IMR-90 (cell line): ENCODE data around the gene PALLD. TPM values are rescaled to one million over a fixed set of nuclear protein-coding genes. Genes with fewer than 3 reads are reported as not detected.

Source experiments
- ATAC-seq: fragments of 200-7000 bp; cut with Tn5 transposase; 2 replicates; pipeline ENCODE4 v1.9.1; 2020; ENCODE audit warnings: low read depth, mild to moderate bottlenecking, moderate library complexity
- BruUV-seq: library from RNA; stranded (reverse); fragments of 400-500 nt; replicated peaks from 2 replicates; lab custom pipeline; 2021; lab: Mats Ljungman, UMichigan
- CTCF ChIA-PET: fragments of 300-600 bp; formaldehyde crosslinking; extraction: SDS; loops from one replicate; lab custom pipeline; 2021; ENCODE audit warnings: antibody characterized with exemption; lab: Yijun Ruan, JAX
- POLR2A ChIA-PET: fragments of 300-600 bp; sonication (Branson Sonifier 250); formaldehyde crosslinking; loops from one replicate; lab custom pipeline; 2022; ENCODE audit warnings: antibody characterized with exemption; ENCODE audit not compliant: unreplicated experiment; lab: Charles Lee
- DNase-seq: peaks from one replicate; pipeline ENCODE4 v3.0.0; 2013
- H2AFZ ChIP-seq: replicated peaks from 2 replicates; pipeline ENCODE3; 2013; ENCODE audit warnings: low read length, mild to moderate bottlenecking; ENCODE audit not compliant: poor library complexity
- H2AK5ac ChIP-seq: 2 replicates; pipeline ENCODE4 v1.6.1; 2013; ENCODE audit warnings: low read depth, low read length, inconsistent platforms
- H2AK9ac ChIP-seq: replicated peaks from 2 replicates; pipeline ENCODE3; 2013; ENCODE audit warnings: mild to moderate bottlenecking, low read depth, low read length, moderate library complexity; ENCODE audit not compliant: poor library complexity
- H2BK120ac ChIP-seq: 2 replicates; pipeline ENCODE4 v1.6.1; 2013; ENCODE audit warnings: low read depth, low read length, inconsistent platforms
- H2BK15ac ChIP-seq: 3 replicates; pipeline ENCODE4 v1.6.1; 2013; ENCODE audit warnings: low read depth, low read length, inconsistent platforms
- H2BK20ac ChIP-seq: 2 replicates; pipeline ENCODE4 v1.6.1; 2013; ENCODE audit warnings: low read depth, mild to moderate bottlenecking, inconsistent platforms, low read length, moderate library complexity
- H2BK5ac ChIP-seq: 2 replicates; pipeline ENCODE4 v1.6.1; 2013; ENCODE audit warnings: mild to moderate bottlenecking, low read depth, low read length, inconsistent platforms; ENCODE audit not compliant: poor library complexity, severe bottlenecking
- H3K14ac ChIP-seq: replicated peaks from 2 replicates; pipeline ENCODE4 v1.6.1; 2013; ENCODE audit warnings: low read depth, low read length, inconsistent platforms
- H3K18ac ChIP-seq: 2 replicates; pipeline ENCODE4 v1.6.1; 2013; ENCODE audit warnings: low read depth, low read length, control low read depth
- H3K23ac ChIP-seq: 2 replicates; pipeline ENCODE4 v1.6.1; 2013; ENCODE audit warnings: low read depth, low read length, inconsistent platforms
- H3K27ac ChIP-seq: 2 replicates; pipeline ENCODE4 v1.5.1; 2013; ENCODE audit warnings: mild to moderate bottlenecking, control low read depth, low read length; ENCODE audit not compliant: insufficient read depth
- H3K27me3 ChIP-seq: 2 replicates; pipeline ENCODE4 v1.6.1; 2013; ENCODE audit warnings: low read length; ENCODE audit not compliant: control insufficient read depth, insufficient read depth
- H3K36me3 ChIP-seq: 2 replicates; pipeline ENCODE4 v1.6.1; 2013; ENCODE audit warnings: low read length, mixed read lengths; ENCODE audit not compliant: control insufficient read depth, insufficient read depth
- H3K4ac ChIP-seq: 2 replicates; pipeline ENCODE4 v1.6.1; 2013; ENCODE audit warnings: low read depth, low read length, inconsistent platforms
- H3K4me1 ChIP-seq: 2 replicates; pipeline ENCODE4 v1.6.1; 2013; ENCODE audit warnings: low read length, mixed read lengths; ENCODE audit not compliant: control insufficient read depth, insufficient read depth
- H3K4me2 ChIP-seq: 2 replicates; pipeline ENCODE4 v1.6.1; 2013; ENCODE audit warnings: low read depth, mild to moderate bottlenecking, control low read depth, low read length, moderate library complexity
- H3K4me3 ChIP-seq: 2 replicates; pipeline ENCODE4 v1.5.1; 2013; ENCODE audit warnings: low read depth, mild to moderate bottlenecking, control low read depth, low read length, moderate library complexity; ENCODE audit not compliant: insufficient read depth
- H3K56ac ChIP-seq: 2 replicates; pipeline ENCODE4 v1.6.1; 2013; ENCODE audit warnings: low read length, inconsistent platforms; ENCODE audit not compliant: insufficient read depth; ENCODE audit errors: extremely low read depth
- H3K79me1 ChIP-seq, 2 experiments: 2 replicates each; pipeline ENCODE4 v1.6.1; 2013; ENCODE audit warnings: low read length in 2 of 2, inconsistent platforms in 1 of 2, low read depth in 1 of 2
- H3K9ac ChIP-seq: 2 replicates; pipeline ENCODE4 v1.6.1; 2013; ENCODE audit warnings: low read depth, low read length, control low read depth
- H3K9me1 ChIP-seq: 2 replicates; pipeline ENCODE4 v1.6.1; 2013; ENCODE audit warnings: low read length, inconsistent platforms; ENCODE audit not compliant: insufficient read depth
- H3K9me3 ChIP-seq: 2 replicates; pipeline ENCODE4 v1.6.1; 2013; ENCODE audit warnings: low read length; ENCODE audit not compliant: control insufficient read depth, insufficient read depth
- H4K20me1 ChIP-seq: 2 replicates; pipeline ENCODE4 v1.6.1; 2013; ENCODE audit warnings: low read length, inconsistent platforms; ENCODE audit not compliant: insufficient read depth
- H4K5ac ChIP-seq: 2 replicates; pipeline ENCODE4 v1.6.1; 2013; ENCODE audit warnings: mild to moderate bottlenecking, low read depth, low read length, control low read depth
- H4K8ac ChIP-seq, 2 experiments: 2 replicates each; pipeline ENCODE4 v1.6.1; 2013; ENCODE audit warnings: low read depth in 2 of 2, low read length in 2 of 2, control low read depth in 1 of 2, inconsistent platforms in 1 of 2
- H4K91ac ChIP-seq: 2 replicates; pipeline ENCODE4 v1.6.1; 2013; ENCODE audit warnings: low read depth, low read length, inconsistent platforms; ENCODE audit not compliant: insufficient read depth
- BHLHE40 ChIP-seq: fragments of 150-350 bp; IDR thresholded peaks from 2 replicates; pipeline ENCODE4 v1.6.1; 2016; ENCODE audit warnings: mild to moderate bottlenecking, low read depth, low read length
- FOS ChIP-seq: fragments of 150-350 bp; IDR thresholded peaks from 2 replicates; pipeline ENCODE4 v1.6.1; 2016; ENCODE audit warnings: low read depth, low read length
- MAFK ChIP-seq: IDR thresholded peaks from 2 replicates; pipeline ENCODE4 v1.6.1; 2012; ENCODE audit warnings: low read depth, low read length, improper control_type of control experiment
- NFE2L2 ChIP-seq: fragments of 150-350 bp; IDR thresholded peaks from 2 replicates; pipeline ENCODE4 v1.6.1; 2016; ENCODE audit warnings: low read depth, mild to moderate bottlenecking, low read length
- RCOR1 ChIP-seq: IDR thresholded peaks from 2 replicates; pipeline ENCODE4 v1.6.1; 2012; ENCODE audit warnings: mild to moderate bottlenecking, low read length, improper control_type of control experiment; ENCODE audit not compliant: insufficient replicate concordance
- WGBS, 2 experiments: methylation state at CpG; one replicate each; pipeline versions ENCODE4 v1.1.5 to v1.1.7; 2013; ENCODE audit warnings: missing lambda C conversion rate in 2 of 2; ENCODE audit not compliant: insufficient read length in 1 of 2; ENCODE audit errors: extremely low coverage in 2 of 2; 5-methylcytosine and 5-hydroxymethylcytosine counted together
- dilution Hi-C: fragments of 300-500 bp; cut with HindIII; formaldehyde crosslinking; loops from one replicate; pipeline ENCODE4 v1.14.3; 2018; ENCODE audit warnings: low sequenced_read_pairs; ENCODE audit not compliant: unreplicated experiment
- in situ Hi-C: fragments of 300-500 bp; cut with MboI; formaldehyde crosslinking; loops from 3 replicates; pipeline ENCODE4 v1.14.3; 2019; ENCODE audit warnings: low sequenced_read_pairs, inconsistent platforms, mixed read lengths
- intact Hi-C: fragments of 100-400 bp; cut with micrococcal nuclease; formaldehyde crosslinking; loops from 2 replicates; pipeline ENCODE4 v1.10.0; 2022
- polyA plus RNA-seq, 3 experiments: library from polyadenylated mRNA; depleted of rRNA; stranded (reverse); fragments of >200 nt; gene quantifications; 2 replicates each; pipeline ENCODE4 v1.2.3, GENCODE V29; 2012; ENCODE audit warnings: low replicate concordance in 1 of 3
- total RNA-seq: library from RNA; depleted of rRNA; stranded (reverse); fragments of >200 nt; gene quantifications from 2 replicates; pipeline ENCODE4 v1.2.3, GENCODE V29; 2012

The PALLD gene
- total and polyA plus RNA-seq, 2 of the 4 experiments (the other 2 are of a cell fraction), result 91.0 to 91.9 TPM

DNA sequence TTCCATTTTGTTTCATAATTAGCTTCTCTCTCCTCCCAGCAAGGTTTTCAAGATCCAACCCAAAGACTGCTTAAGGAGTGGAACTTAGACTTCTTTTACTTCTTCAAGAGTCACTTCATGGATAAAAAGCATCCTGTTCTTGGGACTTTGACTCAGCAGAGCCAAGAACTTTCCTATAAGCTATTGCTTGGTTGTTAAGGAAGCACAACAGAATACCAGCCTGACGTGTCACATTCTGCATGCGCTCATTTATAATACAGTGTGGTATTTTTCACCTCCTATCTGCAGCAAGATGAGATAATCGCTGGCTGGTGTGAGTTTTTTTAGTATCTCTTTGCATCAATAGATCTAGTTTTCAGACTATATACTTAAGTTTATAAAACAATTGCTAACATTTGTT is 152.1 kb downstream of the PALLD start:
- in situ Hi-C loops (no loop called here), intact Hi-C loops (no loop called here), dilution Hi-C loops (no loop called here)
- H2AK9ac ChIP-seq, result no peak overlapping the region
- ChIA-PET POLR2A (no interaction called here), CTCF (no interaction called here)
- no peak overlapping the region for H2AK5ac ChIP-seq
- TF ChIP-seq NFE2L2, result no peak
- TF ChIP-seq RCOR1, result no peak
- TF ChIP-seq BHLHE40, result peak; percentile 56; the same call in 1 of the 2 replicates
- 0 out of 2 replicates have a peak, but pooled peaks have one; percentile 16 for TF ChIP-seq FOS
- no peak for TF ChIP-seq MAFK
- H2BK20ac ChIP-seq, result no peak overlapping the region
- no peaks in the 10 kb centered on the region for H3K27me3 ChIP-seq
- peak; percentile 82 for DNase-seq
- H4K8ac ChIP-seq, result no peak overlapping the region
- H2AFZ ChIP-seq, result no peak overlapping the region
- no peaks in the 10 kb centered on the region for H3K4me1 ChIP-seq
- no peaks in the 10 kb centered on the region for H4K20me1 ChIP-seq
- no peak overlapping the region for H3K27ac ChIP-seq
- WGBS, 2 experiments, result no CpG with 5 or more reads among the region's 3 CpGs
- no peak overlapping the region for H3K4ac ChIP-seq
- no peak overlapping the region for H4K5ac ChIP-seq
- H3K14ac ChIP-seq, result no peak overlapping the region
- no peak overlapping the region for H3K9ac ChIP-seq
- no peak overlapping the region for H3K56ac ChIP-seq
- peaks cover 4% of the 10 kb centered on the region; the same call in 1 of the 2 replicates for H3K9me1 ChIP-seq
- H3K4me3 ChIP-seq, result no peak overlapping the region
- H3K79me1 ChIP-seq, result no peaks in the 10 kb centered on the region
- H3K36me3 ChIP-seq, result no peaks in the 10 kb centered on the region
- no peak overlapping the region for H2BK5ac ChIP-seq
- BruUV-seq, result no TSS peak
- no peak overlapping the region for H2BK15ac ChIP-seq
- H3K9me3 ChIP-seq, result no peaks in the 10 kb centered on the region
- H3K4me2 ChIP-seq, result no peak overlapping the region
- no peak overlapping the region for H2BK120ac ChIP-seq
- no peak overlapping the region for H4K91ac ChIP-seq
- no peak overlapping the region; the same call in 1 of the 2 replicates for H3K18ac ChIP-seq
- ATAC-seq, result peak; percentile 62; the same call in 1 of the 2 replicates
- no peak overlapping the region for H3K23ac ChIP-seq
